NCI-H2107 treated with DMSO at 0.1 percent for 48 hours (cell line): ENCODE measurements around the gene SMG5.
"Not testable (repeated sequence)": the region's sequence is repeated elsewhere in the genome, so short reads cannot be mapped to it uniquely, and the experiment has no call there.

Source experiments
- DNase-seq: peaks from one replicate; lab custom pipeline; 2025; ENCODE audit not compliant: unreplicated experiment; lab: John Stamatoyannopoulos, UW

Gene SMG5

DNA sequence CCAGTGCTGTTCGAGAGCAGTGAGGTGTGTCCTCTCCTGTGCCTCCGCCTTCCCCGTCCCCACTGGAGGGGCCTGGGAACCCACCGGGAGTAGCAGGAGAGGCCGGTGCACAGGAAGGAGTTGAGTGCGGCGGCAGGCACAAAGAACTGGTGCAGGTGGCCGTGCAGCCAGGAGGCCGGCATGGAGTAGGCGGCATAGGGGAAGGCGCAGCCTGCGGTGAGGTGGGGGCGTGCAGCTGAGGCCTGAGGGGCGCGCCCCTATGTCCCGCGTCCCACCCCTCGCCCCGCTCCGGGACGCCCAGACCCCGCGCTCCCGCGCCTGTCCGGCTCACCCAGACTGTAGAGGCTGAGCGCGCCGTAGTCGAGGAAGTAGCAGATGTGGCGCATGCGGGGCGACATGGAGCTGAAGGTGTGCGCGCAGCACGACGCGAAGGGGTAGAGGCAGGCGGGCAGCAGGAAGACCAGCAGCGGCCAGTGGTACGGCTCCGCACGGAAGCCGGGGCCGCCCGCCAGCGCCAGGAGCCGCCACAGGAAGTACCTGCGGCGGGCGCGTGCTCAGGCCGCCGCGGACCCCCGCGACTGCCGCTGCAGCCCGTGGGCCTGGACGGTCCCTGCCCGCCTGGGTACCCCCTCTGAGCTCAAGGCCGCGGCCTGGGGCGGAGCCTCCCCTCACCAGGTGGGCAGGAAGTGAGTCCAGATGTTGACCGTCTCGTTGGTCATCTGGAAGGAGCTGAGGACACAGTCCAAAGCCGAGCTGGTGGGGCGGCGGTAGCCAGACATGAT lies 37.0 kb downstream of the SMG5 start:
- no peak for DNase-seq

DNA sequence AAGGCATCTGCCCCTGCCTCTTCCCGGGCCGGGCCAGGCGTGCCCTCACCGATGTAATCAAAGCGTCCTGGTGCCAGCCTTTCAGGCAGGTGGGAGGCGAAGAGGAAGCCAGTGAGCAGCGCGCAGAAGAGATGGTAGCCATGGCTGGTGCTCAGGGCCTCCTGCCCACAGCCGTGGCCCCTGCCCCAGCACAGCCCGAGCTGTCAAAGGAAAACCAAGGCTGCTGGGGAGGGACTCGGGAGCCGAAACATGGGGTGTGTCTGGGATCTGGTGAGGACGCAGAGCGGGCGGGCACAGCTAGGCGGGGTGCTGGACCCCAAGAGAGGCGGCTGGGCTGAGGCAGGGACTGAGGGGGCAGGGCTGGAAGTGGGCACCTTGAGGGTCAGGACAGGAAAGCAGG lies 37.9 kb downstream of the SMG5 start:
- no peak for DNase-seq

DNA sequence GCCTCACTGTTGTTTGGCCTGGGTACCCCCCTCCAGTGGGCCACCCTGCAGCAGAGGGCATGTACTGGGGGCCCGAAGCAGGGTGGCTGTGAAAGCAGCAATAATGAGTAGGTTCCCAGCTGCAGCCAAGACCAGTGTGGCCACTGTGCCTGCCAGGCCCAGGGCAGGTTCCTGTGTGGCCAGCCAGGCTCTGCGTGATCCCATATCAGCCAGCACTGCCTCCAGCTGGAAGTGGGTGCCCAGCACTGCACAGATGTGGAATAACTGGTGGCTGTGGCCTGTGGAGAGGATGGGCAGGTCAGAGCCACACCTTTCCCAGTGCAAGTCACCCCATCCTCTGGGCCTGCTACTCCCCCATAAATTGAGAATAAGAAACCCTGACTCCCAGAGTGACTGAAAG lies 38.5 kb downstream of the SMG5 start:
- no peak for DNase-seq

DNA sequence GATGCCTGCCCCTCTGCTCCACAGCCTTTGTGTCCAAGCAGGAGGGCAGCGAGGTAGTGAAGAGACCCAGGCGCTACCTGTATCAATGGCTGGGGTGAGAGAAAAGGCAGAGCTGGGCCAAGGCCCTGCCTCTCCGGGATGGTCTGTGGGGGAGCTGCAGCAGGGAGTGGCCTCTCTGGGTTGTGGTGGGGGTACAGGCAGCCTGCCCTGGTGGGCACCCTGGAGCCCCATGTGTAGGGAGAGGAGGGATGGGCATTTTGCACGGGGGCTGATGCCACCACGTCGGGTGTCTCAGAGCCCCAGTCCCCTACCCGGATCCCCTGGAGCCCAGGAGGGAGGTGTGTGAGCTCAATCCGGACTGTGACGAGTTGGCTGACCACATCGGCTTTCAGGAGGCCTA lies 39.9 kb downstream of the SMG5 start:
- DNase-seq, result no peak

DNA sequence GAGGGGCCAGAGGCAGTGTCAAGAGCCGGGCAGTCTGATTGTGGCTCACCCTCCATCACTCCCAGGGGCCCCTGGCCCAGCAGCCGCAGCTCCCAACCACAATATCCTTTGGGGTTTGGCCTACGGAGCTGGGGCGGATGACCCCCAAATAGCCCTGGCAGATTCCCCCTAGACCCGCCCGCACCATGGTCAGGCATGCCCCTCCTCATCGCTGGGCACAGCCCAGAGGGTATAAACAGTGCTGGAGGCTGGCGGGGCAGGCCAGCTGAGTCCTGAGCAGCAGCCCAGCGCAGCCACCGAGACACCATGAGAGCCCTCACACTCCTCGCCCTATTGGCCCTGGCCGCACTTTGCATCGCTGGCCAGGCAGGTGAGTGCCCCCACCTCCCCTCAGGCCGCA lies 40.7 kb downstream of the SMG5 start, which contains the start of gene BGLAP:
Gene BGLAP (plus strand): TSS at position 259 of the 400 bp plus-strand sequence. CDS start 48 bp downstream, at position 307.
- DNase-seq, result no peak

DNA sequence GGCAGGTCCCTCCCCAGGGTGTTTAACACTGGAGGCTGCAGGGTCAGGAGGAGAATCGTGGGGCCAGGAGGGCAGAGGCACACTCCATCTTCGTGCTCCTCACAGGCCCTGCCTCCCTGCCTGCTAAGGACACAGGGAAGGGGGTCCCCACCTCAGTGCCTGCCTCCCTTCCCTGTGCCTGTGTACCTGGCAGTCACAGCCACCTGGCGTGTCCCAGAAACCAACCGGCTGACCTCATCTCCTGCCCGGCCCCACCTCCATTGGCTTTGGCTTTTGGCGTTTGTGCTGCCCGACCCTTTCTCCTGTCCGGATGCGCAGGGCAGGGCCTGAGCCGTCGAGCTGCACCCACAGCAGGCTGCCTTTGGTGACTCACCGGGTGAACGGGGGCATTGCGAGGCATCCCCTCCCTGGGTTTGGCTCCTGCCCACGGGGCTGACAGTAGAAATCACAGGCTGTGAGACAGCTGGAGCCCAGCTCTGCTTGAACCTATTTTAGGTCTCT lies 41.3 kb downstream of the SMG5 start:
- no peak for DNase-seq

DNA sequence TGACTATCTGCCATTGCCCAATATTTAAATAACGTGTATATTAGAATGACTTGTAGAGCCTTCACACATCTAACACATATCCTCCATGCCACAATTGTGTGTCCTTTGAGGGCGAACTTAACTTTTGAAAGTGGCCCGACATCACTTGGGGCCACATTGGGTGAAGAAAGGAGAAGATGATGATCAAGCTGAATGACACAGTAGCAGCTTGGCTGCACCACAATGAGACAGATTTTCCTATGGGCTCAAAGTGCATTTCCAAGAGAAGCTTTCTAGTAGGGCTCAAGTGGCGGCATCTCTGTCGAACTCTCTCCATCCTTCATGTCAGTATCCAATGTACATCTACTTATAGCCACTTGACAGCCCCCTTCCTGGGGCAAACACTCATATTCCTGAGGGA lies 44.4 kb downstream of the SMG5 start:
- DNase-seq, result no peak

DNA sequence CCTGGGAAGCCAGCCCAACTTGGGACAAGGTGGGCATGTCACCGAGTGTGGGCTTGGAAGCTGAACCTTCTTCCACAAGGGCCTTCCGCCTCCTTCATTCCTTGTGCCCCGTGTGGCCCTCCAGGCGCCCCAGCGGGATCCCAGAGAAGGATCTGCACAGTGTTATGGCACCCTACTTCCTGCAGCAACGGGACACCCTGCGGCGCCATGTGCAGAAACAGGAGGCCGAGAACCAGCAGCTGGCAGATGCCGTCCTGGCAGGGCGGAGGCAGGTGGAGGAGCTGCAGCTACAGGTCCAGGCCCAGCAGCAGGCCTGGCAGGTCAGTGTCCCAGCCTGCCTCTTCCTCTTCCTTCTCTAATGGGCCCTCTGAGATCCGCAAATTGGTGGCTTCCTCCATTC lies 46.5 kb downstream of the SMG5 start:
- DNase-seq, result no peak

DNA sequence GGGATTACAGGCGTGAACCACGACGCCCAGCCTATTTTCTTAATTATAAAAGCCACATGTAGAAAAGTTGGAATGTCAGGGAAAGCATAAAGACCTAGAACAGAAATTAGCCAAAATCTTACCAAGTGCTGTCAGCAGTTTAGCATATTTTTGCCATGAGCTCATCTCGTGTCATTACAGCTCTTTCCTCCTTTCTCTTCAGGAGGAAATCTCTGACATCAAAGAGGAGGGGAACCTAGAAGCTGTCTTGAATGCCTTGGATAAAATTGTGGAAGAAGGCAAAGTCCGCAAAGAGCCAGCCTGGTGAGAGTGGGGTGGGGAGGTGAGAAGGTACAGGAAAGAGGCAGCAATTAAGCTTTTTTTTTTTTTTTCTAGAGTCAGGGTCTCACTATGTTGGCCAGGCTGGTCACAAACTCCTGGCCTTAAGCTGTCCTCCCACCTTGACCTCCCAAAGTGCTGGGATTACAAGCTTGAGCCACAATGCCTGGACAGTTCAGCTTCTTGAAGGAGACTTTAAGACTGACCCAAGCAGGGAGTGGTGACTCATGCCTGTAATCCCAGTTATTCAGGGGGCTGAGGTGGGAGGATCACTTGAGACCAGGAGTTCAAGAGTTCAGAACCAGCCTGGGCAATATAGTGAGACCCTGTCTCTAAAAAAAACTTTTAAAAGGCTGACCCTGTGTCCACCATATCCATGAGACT lies 49.0 kb downstream of the SMG5 start:
- DNase-seq, result no peak

DNA sequence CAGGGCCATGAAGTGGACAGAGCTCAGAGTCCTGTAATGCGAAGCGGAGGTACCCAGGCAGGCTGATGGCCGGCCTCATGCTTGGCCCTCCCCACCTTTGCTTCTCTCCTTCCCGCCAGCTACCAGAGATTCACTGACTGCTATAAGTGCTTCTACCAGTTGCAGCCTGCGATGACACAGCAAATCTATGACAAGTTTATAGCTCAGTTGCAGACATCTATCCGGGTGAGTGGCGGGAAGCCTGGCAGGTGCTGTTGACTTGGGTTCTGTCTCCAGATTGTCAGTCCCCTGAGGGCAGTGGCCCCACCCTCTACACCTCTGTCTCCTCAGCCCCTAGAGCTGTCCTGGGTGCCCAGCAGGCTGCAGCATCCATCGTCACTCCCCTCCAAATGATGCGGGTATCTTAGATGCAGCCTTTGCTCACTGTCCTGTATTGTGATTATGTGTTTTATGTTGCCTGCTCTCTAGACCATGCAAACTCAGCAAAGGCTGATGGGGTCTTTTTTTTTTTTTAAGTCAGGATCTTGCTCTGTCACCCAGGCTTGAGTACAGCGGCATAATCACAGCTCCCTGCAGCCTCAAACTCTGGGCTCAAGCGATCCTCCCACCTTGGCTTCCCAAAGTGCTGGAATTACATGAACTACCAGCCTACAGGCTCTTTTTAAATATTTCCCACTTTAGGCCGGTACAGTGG lies 50.3 kb downstream of the SMG5 start:
- no peak for DNase-seq

DNA sequence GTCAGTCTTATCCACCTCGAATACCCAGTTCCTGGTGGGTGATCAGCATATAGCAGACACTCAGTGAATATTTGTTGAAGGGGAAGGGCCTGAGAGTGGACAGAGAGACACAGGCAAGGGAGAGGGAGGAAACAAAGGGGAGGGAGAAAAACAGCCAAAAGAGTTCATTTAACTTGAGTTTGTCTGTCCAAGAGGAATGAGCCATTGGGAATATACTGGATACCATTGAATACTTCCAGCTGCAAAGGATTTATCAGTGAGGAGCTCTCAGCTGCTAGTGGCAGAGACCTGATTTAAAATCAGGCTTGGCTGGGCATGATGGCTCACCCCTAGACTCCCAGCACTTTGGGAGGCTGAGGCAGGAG lies 52.2 kb downstream of the SMG5 start:
- no peak for DNase-seq

DNA sequence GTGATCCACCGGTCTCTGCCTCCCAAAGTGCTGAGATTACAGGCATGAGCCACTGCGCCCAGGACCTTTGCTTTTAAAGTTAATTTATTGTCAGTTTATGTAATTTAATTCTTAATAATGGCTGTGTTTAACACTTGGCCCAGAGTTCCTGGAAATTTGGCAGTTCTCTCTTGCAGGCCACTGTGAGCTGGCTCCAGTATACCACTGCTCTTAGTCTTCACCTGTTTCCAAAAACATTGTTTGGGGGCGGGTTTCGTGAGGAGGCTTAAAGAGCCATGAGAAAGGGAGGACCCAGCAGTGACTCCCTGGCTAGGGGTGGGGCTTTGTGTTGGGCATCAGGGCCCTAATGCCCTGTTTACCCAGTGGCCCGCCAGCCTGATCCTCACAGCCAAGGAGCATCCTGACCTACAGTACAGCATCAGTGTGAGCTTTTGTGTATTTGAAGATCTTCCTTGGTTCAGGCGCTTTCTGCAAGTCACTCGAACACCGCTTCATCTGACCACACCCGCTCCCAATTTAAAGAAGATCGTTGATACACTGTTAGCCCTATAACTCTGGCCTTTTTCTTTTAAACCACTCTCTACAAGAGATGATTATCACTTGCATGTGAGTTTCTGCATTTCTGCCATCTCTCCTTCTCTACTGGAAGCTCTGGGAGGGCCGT lies 52.7 kb downstream of the SMG5 start:
- DNase-seq, result no peak

DNA sequence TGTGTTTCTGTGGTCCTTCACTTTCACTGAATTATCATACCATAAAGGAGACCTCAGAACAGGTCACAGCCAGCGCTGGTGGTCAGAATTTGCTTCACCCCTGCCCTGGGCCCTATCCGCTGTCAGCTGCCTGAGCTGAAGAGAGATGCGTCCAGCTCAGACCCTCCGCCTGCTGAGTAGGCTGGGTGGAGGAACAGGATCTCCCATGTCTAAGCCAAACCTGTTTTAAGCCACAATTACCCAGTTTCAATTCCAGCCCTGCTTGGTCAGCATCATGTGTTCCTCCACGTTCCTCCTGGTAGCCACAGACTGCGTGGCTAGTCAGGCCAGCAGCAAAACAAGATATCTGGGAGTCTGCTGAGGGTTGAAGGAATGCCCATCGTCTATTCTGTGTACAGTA lies 54.1 kb downstream of the SMG5 start:
- no peak for DNase-seq

DNA sequence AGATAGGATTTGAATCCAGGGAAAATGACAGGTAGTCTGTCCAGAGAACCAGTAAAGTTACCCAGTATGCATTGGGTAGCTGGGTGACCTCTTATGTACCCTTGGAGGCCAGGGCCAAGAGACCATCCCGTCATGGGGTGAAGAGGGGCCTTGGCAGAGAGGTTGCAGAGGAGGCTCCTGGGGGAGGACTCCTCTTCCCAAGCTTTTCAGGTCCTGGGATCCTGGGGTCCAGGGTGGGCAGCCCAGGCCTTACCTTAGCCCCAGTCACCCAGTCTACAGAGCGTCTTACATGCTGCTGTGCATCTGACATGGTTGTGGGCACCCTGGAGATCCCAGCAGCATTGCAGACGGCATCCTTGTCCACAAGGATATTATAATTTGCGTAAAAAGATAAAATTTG lies 55.8 kb downstream of the SMG5 start:
- DNase-seq, result no peak

DNA sequence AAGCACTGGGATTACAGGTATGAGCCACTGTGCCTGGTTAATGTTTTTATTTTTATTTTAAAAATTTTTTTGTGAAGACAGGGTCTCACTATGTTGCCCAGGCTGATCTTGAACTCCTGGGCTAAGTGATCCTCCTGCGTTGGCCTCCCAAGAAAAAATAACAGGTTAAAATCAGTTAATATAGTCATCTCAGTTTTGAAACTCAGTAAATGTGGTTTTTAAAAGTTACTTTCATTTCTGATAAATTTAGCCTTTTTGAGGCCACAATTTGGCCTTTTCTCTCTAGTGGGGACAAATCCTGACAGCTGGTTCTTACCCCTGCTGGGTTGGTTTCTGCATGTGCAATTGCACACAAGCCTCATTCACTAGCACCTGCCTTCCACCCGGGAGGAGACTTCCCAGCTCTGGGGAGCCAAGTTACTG lies 56.5 kb downstream of the SMG5 start:
- no peak for DNase-seq

DNA sequence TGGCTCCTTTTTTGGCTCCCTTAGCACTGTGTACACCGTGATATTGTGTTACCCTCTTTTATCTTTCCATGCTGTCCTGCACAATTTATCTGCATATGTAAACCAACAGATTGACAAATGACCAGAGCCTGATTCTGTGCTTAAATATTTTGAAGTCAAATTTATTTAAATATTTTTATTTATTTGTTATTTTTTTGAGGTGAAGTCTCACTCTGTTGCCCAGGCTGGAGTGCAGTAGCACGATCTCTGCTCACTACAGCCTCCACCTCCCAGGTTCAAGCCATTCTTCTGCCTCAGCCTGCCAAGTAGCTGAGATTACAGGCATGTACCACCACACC lies 57.0 kb downstream of the SMG5 start:
- DNase-seq, result no peak

DNA sequence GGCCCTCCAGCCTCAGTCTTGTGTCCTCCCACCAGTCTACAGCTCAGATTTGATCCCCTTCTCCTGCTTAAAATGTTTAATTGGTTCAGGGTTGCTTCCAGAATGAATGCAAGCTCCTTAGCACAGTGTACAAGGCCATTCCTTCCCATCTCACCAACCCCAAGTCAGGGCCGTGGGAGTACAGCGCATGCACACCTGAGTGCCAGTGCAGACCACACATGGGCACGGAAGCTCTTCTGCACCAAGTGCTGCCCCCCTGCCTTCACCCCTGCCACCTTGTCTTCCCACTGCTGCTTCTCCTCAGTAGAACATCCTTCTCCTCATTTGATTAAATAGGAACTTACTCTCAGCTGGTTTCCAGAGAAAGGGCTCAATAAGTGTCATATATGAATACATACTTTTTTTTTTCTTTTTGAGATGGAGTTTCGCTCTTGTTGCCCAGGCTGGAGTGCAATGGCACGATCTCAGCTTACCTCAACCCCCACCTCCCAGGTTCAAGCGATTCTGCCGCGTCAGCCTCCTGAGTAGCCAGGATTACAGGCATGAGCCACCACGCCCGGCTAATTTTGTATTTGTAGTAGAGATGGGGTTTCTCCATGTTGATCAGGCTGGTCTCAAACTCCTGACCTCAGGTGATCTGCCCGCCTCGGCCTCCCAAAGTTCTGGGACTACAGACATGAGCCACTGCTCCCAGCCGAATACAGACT lies 60.5 kb downstream of the SMG5 start:
- no peak for DNase-seq

DNA sequence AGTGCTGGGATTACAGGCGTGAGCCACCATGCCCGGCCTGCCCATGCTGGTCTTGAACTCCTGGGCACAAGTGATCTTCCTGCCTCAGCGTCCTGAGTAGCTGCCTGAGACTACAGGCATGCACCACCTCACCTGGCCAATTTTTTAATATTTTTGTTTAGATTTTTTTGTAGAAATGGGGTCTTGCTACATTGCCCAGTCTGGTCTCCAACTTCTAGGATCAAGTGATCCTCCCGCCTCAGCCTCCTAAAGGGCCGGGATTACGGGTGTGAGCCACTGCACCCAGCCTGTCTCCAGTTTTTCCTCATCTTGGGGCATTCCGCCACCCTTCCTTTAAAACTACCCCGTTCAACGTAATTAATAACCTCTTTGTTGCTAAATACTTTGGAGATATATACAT lies 62.4 kb downstream of the SMG5 start:
- no peak for DNase-seq

DNA sequence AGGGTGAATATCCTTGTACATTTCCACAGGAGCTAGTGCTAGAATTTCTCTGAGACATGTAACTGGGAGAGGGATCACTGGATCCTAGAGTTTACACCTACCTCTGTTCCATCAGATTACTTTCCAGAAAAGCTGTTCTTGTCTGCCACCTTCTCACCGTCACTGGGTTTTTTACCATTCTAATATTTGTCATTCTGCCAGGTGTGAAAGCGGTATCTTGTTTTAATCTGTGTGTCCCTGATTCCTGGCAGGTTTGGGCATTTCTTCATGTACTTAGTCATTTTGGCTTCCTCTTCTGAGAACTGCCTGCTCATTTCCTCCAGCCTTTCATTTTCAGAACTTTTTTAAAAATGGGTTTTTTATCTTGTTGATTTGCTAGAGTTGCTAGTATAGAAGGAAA lies 64.8 kb downstream of the SMG5 start:
- DNase-seq, result no peak

DNA sequence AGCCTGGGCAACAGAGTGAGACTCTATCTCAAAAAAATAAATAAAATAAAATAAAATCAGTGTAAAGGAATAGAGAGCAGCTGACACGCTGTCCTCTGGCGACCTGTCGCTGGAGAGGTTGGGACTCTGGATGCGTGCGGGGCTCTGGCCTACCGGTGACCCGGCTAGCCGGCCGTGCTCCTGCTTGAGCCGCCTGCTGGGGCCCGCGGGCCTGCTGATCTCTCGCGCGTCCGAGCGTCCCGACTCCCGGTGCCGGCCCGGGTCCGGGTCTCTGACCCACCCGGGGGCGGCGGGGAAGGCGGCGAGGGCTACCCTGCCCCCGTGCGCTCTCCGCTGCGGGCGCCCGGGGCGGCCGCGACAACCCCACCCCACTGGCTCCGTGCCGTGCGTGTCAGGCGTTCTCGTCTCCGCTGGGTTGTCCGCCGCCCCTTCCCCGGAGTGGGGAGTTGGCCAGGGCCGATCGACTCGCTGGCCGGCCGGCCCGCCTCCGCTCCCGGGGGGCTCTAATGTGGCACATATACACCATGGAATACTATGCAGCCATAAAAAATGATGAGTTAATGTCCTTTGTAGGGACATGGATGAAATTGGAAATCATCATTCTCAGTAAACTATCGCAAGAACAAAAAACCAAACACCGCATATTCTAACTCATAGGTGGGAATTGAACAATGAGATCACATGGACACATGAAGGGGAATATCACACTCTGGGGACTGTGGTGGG lies 66.1 kb downstream of the SMG5 start:
- DNase-seq, result not testable (repeated sequence)
